PFSK-1 (cell line): ENCODE data around the gene IGSF3.

Experiments used
- POLR2AphosphoS5 ChIP-seq: IDR thresholded peaks from 2 replicates; pipeline ENCODE4 v1.6.1; 2012; ENCODE audit warnings: low read depth, mild to moderate bottlenecking, control low read depth, low read length, moderate library complexity
- SIN3A ChIP-seq: IDR thresholded peaks from 2 replicates; pipeline ENCODE4 v1.6.1; 2012; ENCODE audit warnings: mild to moderate bottlenecking, low read length, moderate library complexity, borderline replicate concordance; ENCODE audit not compliant: insufficient read depth
- TAF1 ChIP-seq: IDR thresholded peaks from 2 replicates; pipeline ENCODE4 v1.6.1; 2012; ENCODE audit warnings: low read length, control low read depth, borderline replicate concordance; ENCODE audit not compliant: insufficient read depth

- TF ChIP-seq POLR2AphosphoS5 = no peak
- no peak for TF ChIP-seq TAF1
- TF ChIP-seq SIN3A = no peak
Measured at GRCh38 chr1:116699605-116700004, 32.1 kb upstream of the IGSF3 start.
